D341Med (cell line): ENCODE data around the gene CHRNA5.
"Not testable (repeated sequence)": the region's sequence is repeated elsewhere in the genome, so short reads cannot be mapped to it uniquely, and the experiment has no call there.

ENCODE experiments used
- DNase-seq: peaks from one replicate; pipeline ENCODE4 v3.0.0; 2012; ENCODE audit warnings: low spot score

The CHRNA5 gene

DNA sequence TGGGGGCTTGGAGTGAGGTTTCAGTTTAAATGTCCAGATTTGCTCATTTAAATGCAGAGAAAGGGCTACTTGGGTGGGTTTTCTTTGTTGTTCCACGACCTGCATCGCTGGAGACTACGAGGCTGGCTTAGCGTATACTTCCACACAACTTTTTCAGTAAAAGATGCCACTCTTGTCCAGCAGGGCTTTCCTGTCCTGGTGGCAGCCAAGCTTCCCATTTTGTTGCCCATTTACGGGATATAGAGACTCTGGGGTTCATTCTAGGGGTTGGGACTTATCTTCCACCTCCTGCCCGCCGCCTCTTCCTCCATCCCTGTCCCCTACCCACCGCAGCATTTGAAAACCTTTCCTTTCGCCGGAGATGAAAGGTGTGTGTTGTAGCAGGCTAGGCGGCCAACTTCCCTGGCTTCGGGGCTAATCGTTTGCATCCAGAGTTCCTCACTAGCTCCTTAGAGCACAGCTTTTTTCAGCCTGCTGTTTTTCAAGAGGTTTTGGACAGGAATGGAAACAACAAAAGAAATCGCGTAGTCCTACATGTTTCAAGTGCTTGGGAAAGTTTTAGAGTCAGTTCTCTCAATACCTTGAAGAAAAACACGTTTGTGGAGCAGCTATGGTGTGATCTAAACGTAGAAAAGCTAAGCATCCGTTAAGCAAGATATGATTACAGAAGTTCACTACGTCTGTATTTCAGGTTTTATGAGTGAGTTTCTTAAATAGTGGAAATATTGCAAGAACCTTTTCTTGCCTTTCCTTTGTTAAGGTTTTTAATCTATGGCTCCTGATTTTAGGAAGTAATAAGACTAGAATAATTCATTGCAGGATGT lies 843 bp downstream of the CHRNA5 start:
- DNase-seq = peak; percentile 42

DNA sequence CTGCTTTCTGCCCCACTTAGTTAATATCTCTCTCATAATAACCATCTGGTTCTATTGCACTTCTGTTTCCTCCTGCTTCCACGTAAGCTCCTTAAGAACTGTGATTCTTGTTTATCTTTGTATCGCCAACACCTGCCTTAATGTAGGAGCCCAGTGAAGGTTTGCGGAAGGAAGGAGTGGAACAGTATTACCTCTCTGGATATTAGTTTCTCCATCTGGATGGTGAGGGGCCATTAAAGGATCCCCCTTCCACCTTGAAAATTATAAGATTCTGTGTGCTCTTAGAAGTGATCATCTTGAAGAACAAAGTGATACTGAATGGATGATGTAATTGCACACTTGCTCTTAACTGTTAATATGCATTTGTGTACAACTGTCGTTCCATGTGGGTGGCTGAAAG lies 2.2 kb downstream of the CHRNA5 start:
- DNase-seq = peak; percentile 28

DNA sequence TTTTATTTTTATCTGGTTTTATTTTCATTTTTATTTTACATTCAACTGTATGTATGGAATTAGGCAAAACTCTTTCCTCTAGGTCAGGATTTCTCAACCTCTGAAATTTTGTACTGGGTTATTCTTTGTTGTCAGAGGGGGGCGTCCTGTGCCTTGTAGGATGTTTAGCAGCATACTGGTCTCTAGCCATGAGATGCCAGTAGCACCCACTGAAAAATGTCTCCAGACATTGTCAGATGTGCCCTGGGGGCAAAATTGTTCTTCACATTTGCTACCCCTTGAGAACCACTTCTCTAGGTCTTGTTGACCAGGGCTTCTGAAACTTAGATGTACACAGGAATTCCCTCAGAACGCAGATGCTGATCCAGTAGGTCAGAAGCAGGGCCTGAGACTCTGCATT lies 5.4 kb downstream of the CHRNA5 start:
- no peak for DNase-seq

DNA sequence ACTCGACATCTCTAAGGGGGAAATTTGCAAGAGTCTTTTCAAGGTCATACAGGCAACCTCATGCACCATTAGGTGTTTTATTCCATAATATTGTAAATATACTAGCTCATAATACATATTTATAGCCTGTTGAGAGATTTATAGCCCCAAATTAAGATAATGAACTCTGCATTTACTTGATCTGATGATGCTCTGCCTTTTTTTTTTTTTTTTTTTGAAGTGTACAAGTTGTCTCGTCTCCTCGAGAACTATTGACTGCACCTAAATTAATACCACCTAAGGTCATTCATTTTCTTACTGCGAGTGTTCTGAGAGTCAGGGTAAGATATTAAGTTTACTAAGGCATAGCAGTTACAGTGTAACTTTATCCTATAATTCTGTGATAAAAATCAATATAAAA lies 6.1 kb downstream of the CHRNA5 start:
- DNase-seq = no peak

DNA sequence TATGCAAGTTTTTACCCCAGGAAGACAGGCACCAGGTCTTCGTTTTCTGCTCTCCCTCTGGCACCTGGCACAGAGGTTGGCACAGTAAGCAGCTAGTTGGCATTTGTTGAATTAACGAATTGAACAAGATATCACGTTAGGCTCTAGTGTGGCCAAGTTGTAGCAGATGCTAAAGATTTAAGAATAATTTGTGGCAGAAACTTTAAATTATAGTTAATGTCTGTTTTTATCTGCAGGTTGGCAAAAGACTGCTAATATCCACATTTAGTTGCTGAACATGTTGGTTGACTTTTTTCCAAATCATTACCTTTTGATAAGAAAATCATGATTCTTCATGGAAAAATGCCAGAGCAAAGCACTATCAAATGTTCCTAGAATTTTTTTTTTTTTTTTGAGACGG lies 8.1 kb downstream of the CHRNA5 start:
- DNase-seq = no peak

DNA sequence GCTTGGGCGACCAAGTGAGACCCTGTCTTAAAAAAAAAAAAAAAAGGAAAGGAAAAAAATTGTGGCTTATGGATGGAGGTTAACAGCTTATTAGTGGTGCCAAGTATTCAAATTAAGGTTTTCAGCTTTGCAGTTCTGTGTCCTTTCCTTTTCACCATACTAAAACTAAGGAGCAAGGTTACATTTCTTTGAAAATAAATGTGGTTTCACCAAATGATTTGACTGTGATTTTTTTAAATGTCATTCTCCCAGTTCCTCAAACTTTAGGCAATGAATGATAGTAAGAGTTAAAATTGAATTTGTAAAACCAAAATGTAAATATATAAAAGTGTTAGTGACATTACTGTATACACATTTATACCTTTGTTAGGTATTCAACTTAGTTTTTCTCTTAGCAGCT lies 9.6 kb downstream of the CHRNA5 start:
- no peak for DNase-seq

DNA sequence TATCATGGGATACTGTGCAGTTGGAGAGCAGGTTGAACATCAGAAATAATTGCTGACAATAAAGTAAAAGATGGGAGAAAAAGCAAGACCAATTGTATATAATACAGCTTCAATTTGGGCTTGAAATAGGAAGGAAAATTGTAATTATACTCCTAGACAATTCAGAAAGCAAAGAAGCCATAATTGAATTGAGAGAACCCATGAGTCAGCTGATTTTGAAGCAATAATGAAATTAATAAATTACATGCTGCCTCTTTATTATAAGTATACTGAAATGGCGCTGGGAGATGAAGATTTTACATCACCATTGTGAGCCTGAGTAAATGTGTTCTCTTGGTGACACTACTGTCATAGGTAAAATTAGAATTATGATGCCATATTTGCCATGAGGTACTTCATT lies 32.3 kb downstream of the CHRNA5 start:
- no peak for DNase-seq

DNA sequence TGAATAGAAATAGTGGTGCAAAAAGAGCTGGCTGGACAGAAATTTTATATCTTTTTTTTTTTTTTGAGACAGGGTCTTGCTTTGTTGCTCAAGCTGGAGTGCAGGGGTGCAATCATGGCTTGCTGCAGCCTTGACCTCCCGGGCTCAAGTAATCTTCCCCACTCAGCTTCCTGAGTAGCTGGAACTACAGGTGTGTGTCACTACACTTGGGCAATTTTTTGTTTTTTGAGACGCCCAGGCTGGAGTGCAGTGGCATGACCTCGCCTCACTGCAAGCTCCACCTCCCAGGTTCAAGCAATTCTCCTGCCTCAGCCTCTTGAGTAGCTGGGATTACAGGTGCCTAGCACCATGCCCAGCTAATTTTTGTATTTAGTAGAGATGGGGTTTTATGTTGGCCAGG lies 33.0 kb downstream of the CHRNA5 start:
- DNase-seq = no peak

DNA sequence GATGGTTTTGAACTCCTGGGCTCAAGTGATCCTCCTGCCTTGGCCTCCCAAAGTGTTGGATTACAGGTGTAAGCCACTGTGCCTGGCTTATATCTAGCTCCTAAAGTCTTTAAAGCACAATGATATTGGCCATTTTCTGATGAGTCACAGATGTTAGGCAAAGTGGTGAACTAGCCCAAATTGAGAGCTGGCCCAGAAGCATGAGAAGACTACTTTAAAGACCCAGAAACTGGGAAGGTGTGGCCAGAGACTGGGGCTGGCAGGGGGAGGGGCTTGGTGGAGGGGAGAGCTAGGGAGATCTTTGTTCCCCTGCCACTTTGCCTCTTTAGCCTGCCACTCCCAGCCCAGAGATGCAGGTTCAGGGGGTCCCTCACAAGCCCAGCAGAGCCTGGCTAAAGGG lies 33.9 kb downstream of the CHRNA5 start:
- no peak for DNase-seq

DNA sequence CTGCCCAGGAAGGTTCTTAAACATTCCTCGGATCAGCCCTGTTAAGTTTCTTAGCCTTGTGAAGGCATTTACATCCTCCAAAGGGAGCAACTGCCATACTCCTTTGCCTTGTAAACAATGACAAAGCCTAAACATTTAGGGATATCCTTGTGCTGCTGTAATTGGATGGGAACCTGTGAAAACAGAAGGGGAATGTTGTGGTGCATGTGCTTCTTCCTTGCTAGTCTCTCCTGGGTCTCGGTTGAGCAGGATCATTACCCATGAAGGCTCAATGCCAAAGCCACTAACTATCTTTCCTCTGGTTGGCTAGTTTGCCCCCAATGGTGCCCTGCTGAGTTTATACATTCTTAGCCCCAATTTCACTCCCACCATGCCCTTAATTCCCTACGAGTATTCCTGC lies 38.1 kb downstream of the CHRNA5 start:
- no peak for DNase-seq

DNA sequence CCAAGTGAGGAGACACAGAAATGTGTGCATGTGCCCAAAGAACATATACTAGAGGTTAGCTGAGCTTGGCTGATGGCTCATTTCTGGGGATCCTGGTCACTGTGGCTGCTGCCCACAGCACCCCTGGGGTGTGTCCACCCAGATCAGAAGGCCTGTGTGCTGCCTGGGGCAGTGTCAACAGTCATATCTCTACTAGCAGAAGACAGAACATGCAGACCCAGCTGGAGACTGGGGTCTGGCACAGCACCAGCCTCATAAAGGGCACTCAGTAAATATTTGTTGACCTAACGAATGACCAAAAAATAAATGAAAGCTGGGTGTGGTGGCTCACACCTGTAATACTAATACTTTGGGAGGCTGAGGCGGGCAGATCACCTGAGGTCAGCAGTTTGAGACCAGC lies 39.1 kb downstream of the CHRNA5 start:
- DNase-seq = no peak

DNA sequence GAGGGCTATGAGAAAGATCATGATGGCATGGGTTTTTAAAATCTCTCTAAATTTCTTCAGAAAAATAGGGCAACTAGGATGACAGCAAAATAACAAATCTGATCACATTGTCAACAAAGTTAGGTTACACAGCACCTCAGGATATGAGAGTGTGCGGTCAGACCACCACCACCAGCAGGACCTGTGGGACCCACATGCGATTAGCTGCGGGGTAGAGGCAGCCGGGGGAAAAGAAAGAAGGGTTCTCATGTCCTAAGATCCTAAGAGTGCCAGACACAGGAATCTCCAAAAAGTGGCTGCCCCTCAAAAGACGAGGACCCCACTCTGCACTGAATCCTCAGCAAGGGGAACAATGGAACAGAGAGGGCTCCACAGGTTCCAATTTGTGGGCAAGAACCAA lies 39.9 kb downstream of the CHRNA5 start:
- no peak for DNase-seq

DNA sequence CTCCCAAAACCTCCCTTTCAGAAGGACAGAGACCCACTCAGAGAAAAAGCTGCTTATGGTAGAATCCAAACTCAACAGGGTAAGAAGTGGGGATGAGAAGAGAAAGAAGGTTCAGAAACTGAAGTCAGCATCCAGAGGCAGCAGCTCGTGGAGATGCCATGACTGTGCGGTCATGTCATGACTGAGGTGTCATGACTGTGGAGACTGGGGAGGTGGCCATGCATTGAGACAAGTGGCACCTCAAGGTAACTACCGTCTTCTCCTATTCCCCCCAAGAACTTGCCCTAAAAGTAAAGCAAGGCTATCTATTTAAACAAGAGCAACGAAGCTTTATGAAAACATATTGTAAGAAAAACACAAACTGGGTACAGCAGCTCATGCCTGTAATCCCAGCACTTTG lies 40.4 kb downstream of the CHRNA5 start:
- DNase-seq = no peak

DNA sequence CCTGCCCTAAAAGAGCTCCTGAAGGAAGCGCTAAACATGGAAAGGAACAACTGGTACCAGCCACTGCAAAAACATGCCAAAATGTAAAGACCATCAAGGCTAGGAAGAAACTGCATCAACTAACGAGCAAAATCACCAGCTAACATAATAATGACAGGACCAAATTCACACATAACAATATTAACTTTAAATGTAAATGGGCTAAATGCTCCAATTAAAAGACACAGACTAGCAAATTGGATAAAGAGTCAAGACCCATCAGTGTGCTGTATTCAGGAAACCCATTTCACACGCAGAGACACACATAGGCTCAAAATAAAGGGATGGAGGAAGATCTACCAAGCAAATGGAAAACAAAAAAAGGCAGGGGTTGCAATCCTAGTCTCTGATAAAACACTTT lies 44.2 kb downstream of the CHRNA5 start:
- not testable (repeated sequence) for DNase-seq

DNA sequence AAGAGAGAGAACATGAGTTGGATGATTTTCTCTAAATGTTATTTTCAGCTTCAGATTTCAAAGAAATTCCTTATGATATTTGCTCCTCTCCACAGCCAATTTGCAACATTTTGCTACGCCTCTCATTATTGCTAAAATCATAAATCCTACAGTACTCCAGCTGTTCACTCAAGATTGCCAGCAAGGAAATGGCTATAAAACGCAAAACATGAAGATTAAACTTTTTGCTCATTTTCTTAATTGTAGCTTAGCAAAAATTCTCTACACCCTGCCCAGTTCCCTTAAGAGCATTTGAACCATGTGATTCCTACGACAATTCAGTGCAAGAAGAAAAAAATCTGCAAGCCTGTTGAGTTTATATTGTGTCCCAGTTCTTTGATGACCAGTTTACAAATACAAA lies 48.7 kb downstream of the CHRNA5 start:
- DNase-seq = no peak

DNA sequence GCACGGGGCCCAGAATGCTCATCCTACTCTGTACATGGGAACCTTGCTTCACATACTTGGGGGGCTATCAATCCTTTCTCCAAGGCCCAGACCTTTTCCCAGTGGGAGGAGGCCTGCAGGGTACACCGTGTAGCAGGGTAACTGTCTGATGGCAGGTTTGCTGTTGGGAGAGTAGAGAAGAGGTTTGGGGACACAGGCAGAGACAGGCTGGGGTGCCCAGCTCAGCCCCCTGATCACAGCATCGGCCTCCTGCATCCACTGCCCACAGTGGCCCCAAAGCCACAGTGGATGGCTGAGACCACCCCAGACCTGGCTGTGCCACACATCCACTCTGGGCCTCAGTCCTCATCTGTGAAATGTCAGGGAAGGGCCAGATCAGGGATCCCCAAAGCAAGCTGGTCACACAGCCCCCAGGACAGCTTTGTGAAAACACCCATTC lies 49.9 kb downstream of the CHRNA5 start:
- DNase-seq = peak; percentile 17

DNA sequence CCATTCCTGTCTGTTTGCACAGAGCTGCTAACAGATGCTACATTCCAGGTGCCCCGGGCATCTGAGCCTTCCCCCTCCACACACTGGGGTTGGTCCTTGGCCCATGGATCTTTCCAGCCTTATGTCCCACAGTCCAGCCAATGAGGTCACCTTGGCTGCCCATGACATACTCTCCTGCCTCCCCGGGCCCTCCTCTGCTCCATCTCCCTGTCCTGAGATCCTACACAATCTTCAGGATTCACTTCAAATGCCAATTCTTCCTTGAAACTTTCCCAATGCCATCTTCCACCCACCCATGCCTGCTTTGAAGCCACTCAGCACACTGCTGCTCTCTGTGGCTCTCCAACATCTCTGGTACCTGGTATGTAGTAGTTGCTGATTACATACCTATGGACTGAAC lies 51.2 kb downstream of the CHRNA5 start:
- DNase-seq = peak; percentile 9

DNA sequence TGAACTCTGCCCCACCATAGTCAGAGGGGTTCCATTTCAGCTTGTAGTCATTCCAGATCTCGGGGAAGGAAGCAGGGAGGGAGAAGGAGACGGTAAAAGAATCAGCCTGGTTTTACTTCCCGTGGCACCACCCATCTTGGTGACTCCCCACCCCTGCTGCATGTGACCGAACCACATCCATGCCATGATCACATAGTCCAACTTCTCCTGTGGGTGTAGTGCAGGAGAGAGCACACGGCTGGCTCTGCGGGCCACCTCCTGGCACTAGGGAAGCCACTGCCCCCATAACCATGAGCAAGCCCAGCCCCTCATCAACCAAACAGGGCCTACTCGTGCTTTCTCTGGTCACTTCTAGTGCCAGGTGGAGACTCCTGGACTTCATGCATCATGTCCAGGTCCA lies 51.8 kb downstream of the CHRNA5 start:
- DNase-seq = peak; percentile 15

DNA sequence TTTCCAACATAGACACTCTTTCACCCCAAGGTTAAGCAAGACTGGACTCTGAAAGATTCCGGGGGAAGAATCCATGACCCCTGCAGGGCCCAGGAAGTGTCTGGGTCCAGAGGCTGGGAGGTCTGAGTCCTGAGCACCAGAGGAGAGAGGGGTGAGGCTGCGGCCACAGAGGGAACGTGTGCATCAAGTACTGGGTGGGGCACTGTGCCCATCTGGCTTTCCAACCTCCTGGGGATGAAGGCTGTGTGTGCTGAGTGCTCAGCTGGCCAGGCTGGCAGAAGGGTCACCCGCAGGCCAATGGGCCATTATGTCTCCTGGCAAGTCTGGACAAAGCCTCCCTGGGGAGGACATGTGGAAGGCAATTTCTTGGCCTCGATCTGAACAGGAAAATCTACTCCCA lies 52.2 kb downstream of the CHRNA5 start:
- peak; percentile 23 for DNase-seq

DNA sequence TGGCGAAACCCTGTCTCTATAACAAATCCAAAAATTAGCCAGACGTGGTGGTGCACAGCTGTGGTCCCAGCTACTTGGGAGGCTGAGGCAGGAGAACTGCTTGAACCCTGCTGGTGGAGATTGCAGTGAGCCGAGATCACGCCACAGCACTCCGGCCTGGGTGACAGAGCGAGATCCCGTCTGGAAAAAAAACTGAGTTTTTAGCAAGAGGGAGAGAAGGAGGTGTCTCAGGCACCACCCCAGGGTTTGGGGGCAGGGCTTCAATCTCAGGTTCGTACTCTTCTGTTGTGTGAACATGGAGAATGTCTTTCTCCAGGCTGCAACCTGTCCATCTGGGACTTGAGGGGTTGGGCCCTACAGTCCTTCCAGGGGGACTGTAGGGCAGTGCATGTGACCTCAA lies 52.7 kb downstream of the CHRNA5 start:
- DNase-seq = no peak

DNA sequence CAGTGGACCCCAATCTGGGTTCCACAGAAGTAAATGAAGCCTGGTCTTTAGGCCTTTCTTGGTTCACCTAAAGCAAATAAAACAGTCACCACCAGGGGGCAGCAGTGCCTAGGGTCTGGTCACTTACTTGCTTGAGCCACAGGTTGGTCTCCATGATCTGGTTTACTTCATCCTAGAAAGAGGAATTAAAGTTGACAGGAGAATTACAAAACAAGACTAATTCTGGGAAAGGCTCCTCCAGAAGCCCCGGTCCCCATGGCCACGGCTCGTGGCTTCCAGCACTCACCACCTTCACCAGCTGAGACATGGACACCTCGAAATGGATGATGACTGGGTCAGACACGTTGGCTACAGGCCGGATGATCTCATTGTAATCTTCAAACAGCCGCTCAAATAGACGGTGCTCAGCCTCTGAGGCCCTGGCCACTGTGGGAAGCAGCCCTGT lies 53.2 kb downstream of the CHRNA5 start:
- peak; percentile 76 for DNase-seq

DNA sequence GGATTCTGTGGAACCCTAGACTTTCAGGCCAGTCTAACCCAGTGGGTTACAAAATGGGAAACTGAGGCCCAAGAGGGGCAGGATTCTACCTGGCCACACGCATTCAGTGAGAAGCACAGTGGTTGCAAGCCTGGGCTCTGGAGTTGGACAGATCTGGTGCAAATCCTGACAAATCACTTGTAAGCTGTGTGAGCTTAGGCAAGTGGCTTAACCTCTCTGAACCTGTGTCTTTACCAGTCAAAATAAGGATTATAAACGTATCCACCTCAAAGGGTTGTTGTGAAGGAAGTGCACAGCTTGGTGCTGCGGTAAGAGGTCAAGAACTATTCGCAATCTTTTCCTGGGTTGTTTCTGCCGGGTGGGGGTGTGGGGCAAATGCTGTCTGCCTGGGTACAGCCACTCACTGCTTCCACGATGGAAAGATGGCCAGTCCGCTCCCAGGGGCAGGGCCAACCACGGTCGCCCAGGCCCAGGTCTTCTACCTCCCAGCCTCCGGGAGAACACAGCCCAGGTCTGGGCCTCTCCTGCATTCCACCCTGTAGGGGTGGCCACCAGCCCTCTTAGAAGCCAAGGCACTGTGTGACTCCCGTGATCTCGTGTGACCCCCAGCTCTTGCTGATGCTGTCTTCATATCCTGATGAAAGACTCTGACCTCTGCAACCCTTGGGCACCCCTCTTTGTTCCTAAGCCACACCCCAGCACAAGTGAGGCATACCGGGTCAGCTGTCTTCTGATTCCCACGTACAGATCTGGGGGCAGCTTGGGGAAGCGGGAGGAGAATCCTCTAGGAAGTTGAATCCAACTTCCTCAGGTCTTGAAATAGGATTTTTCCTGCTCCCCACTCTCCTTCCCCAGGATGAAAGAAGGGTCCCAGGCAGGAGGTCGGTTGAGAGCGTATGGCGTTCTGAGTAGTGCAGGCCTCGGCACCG lies 54.0 kb downstream of the CHRNA5 start:
- peak; percentile 36 for DNase-seq

DNA sequence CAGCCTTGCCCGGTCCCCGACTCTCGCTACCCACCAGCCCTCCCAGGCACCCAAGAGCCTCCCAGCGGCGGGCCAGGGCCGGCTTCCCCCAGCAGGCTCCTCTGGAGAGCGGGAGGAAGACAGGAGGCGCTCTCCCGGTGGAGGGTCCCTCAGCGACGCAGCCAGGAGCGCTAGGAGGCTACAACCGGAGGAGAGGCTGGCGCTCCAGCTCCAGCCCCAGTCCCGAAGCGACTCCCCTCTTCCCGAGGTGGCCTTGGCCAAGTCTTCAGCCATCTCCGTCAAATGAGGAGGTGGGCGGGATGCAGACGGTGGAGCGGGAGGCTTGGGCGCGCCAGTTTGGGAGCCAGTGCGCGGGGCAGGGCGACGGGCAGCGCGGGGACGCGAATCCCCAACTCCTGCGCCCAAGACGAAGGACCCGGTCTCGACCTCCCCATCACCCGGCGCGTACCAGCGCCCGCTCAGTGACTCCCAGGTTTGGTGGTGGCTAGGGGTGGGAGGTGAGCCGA lies 54.8 kb downstream of the CHRNA5 start:
- DNase-seq = peak; percentile 68
